HCEC 1CT (cell line): ENCODE results near the gene CCDC85C.

Experiments used
- DNase-seq: peaks from one replicate; pipeline ENCODE4 v3.0.0-alpha.2; 2017

CCDC85C gene

GRCh38 chr14:99467336-99468078 is 136.5 kb downstream of the CCDC85C start:
- no peak for DNase-seq

- no peak for DNase-seq
Observed at GRCh38 chr14:99466758-99467157, 137.2 kb downstream of the CCDC85C start.

GRCh38 chr14:99465288-99465687 is 138.7 kb downstream of the CCDC85C start:
- no peak for DNase-seq

- DNase-seq, result no peak
Observed at GRCh38 chr14:99463974-99464373, 140.0 kb downstream of the CCDC85C start.

GRCh38 chr14:99462210-99462609 is 141.8 kb downstream of the CCDC85C start:
- DNase-seq, result no peak

GRCh38 chr14:99461411-99462085 is 142.5 kb downstream of the CCDC85C start:
- no peak for DNase-seq

GRCh38 chr14:99460793-99461192 is 143.2 kb downstream of the CCDC85C start:
- DNase-seq, result no peak

- no peak for DNase-seq
Observed at GRCh38 chr14:99459481-99460100, 144.4 kb downstream of the CCDC85C start.

GRCh38 chr14:99454246-99454645 is 149.8 kb downstream of the CCDC85C start:
- DNase-seq, result no peak

GRCh38 chr14:99452968-99453367 is 151.0 kb downstream of the CCDC85C start:
- DNase-seq, result no peak

GRCh38 chr14:99451234-99451633 is 152.8 kb downstream of the CCDC85C start:
- no peak for DNase-seq

GRCh38 chr14:99450266-99450665 is 153.7 kb downstream of the CCDC85C start:
- no peak for DNase-seq
